ENCODE results near the gene CPN2.

DNA sequence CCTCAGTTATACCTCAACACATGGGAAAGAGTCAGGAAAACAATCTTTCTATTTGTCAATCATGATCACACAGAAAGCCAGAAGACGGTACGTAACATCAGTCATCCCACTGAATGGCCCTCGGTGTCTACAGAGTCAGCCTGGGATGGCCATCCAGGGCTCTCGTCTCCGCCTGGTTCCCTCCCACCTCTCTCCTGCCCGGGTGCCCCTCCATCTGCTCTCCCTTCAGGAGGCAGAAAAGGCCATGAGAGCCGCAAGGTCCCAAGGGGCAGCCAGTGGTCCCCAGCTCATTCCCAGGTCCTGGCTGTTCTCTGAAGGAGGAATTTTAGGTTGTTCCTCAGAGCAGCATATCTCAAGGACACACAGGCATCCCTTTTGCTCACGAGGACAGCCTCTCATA lies 22.8 kb upstream of the CPN2 start:
- TF ChIP-seq POLR2A (IDR thresholded peaks at IDR 0.05) (no peak), CTCF (IDR thresholded peaks at IDR 0.05) (no peak), POLR2AphosphoS5 (IDR thresholded peaks at IDR 0.05) (no peak)
